Omental fat pad (tissue), 4 donors: ENCODE results near the gene TTBK1. TPM values are rescaled to one million over a fixed set of nuclear protein-coding genes. Genes with fewer than 3 reads are reported as not detected.

Experiments
- ATAC-seq: fragments of 150-250 bp; one replicate; pipeline ENCODE4 v1.9.1; 2016; ENCODE audit warnings: mild to moderate bottlenecking, moderate library complexity; ENCODE audit not compliant: low FRiP score
- DNase-seq: peaks from one replicate; pipeline ENCODE4 v3.0.0-alpha.2; 2019; ENCODE audit warnings: low spot score
- CTCF ChIP-seq, 3 donors: fragments of 450-650 bp; IDR thresholded peaks; one replicate each; pipeline ENCODE4 v1.5.1; 2016 to 2017; ENCODE audit warnings: antibody characterized with exemption in 3 of 3, mild to moderate bottlenecking in 3 of 3, moderate library complexity in 2 of 3
- total RNA-seq, 4 donors: library from RNA; depleted of rRNA; stranded (reverse); fragments of >200 nt; gene quantifications; one replicate each; pipeline ENCODE4 v1.1.0, GENCODE V29; 2016

The TTBK1 gene
- total RNA-seq, 4 donors from 2014 or later: not detected

- ATAC-seq: no peak
- no peak for TF ChIP-seq CTCF (IDR thresholded peaks at IDR 0.05)
- DNase-seq: no peak
These were observed 39.6 kb upstream of the TTBK1 start for GRCh38 chr6:43203718-43204095.

GRCh38 chr6:43204271-43205105, 38.8 kb upstream of the TTBK1 start:
- DNase-seq: no peak
- no peak for TF ChIP-seq CTCF (IDR thresholded peaks at IDR 0.05)
- ATAC-seq: no peak

GRCh38 chr6:43205849-43206248, 37.4 kb upstream of the TTBK1 start:
- ATAC-seq: no peak

GRCh38 chr6:43207286-43207685, 36.0 kb upstream of the TTBK1 start:
- no peak for TF ChIP-seq CTCF (IDR thresholded peaks at IDR 0.05)
- ATAC-seq (no peak), DNase-seq (no peak)

More at GRCh38 chr6:43205849-43206248, 37.4 kb upstream of the TTBK1 start:
- no peak for DNase-seq
- TF ChIP-seq CTCF (IDR thresholded peaks at IDR 0.05): no peak

- no peak for TF ChIP-seq CTCF (IDR thresholded peaks at IDR 0.05)
- DNase-seq (no peak), ATAC-seq (no peak)
These were observed 31.3 kb upstream of the TTBK1 start for GRCh38 chr6:43211955-43212354.

GRCh38 chr6:43213431-43213830, 29.9 kb upstream of the TTBK1 start:
- ATAC-seq: no peak
- DNase-seq: no peak
- TF ChIP-seq CTCF (IDR thresholded peaks at IDR 0.05): no peak

GRCh38 chr6:43215066-43215465, 28.2 kb upstream of the TTBK1 start:
- no peak for TF ChIP-seq CTCF (IDR thresholded peaks at IDR 0.05)
- DNase-seq (no peak), ATAC-seq (no peak)
